ENCODE data around the gene PTCD2. TPM values are rescaled to one million over a fixed set of nuclear protein-coding genes. Genes with fewer than 3 reads are reported as not detected.

PTCD2 gene
- total and polyA plus RNA-seq, 2 donors (not counting 3 experiments of a cell fraction or from before 2014, with no cell fraction given): 4.3 to 6.7 TPM

- no peak for FAIRE-seq
- H4K20me1 ChIP-seq (replicated peaks; ENCODE audit: control insufficient read depth, extremely low read depth, insufficient read depth, low read length): no peaks in the 10 kb centered on the region
- H3K36me3 ChIP-seq (ENCODE audit: control insufficient read depth in 2 of 2, extremely low read depth in 1 of 2, insufficient read depth in 2 of 2, low read length in 2 of 2): no peaks in the 10 kb centered on the region
- H3K27ac ChIP-seq (ENCODE audit: insufficient read depth, low read depth, low read length): peak overlapping the region; percentile 97
- H3K27me3 ChIP-seq (ENCODE audit: control insufficient read depth in 2 of 2, insufficient read depth in 2 of 2, low read length in 2 of 2): no peaks in the 10 kb centered on the region
- dilution Hi-C loops (cut with MboI; ENCODE audit: extremely low pct_ligation_motif_present, low sequenced_read_pairs): no loop called here
- no peak overlapping the region for H3K4me2 ChIP-seq (ENCODE audit: insufficient read depth, low read length)
- no peak overlapping the region for H3K9ac ChIP-seq (replicated peaks; ENCODE audit: extremely low read depth, insufficient read depth, low read length)
- TF ChIP-seq GATA2 (IDR thresholded peaks at IDR 0.05; ENCODE audit: insufficient read depth, insufficient read length, low read depth, low read length): no peak
- no peak for TF ChIP-seq POLR2AphosphoS5 (IDR thresholded peaks at IDR 0.05; ENCODE audit: insufficient read depth, low read depth, low read length)
- TF ChIP-seq JUN (IDR thresholded peaks at IDR 0.05; ENCODE audit: borderline replicate concordance, insufficient read depth, insufficient read length, low read depth): no peak
- TF ChIP-seq FOS (IDR thresholded peaks at IDR 0.05; ENCODE audit: borderline replicate concordance, insufficient read depth, low read length): no peak
- TF ChIP-seq EZH2 (IDR thresholded peaks at IDR 0.05; ENCODE audit: borderline replicate concordance, low read depth, low read length, severe bottlenecking): no peak
- TF ChIP-seq POLR2A (IDR thresholded peaks at IDR 0.05; ENCODE audit: low read depth, low read length): no peak
- no peak for TF ChIP-seq MAX (IDR thresholded peaks at IDR 0.05; ENCODE audit: insufficient read depth, insufficient read length)
- TF ChIP-seq CTCF (IDR thresholded peaks at IDR 0.05; ENCODE audit: extremely low read depth in 1 of 2, insufficient read depth in 1 of 2, low read depth in 1 of 2, low read length in 2 of 2): no peak
- TF ChIP-seq MYC (IDR thresholded peaks at IDR 0.05; ENCODE audit: low read depth, low read length): no peak
- BruUV-seq (replicated peaks): no TSS peak
- H2AFZ ChIP-seq (ENCODE audit: low read depth, low read length): peak overlapping the region; percentile 53
- H3K9me1 ChIP-seq (replicated peaks; ENCODE audit: control insufficient read depth, extremely low read depth, insufficient read depth, low read length): no peaks in the 10 kb centered on the region
- H3K79me2 ChIP-seq (ENCODE audit: control insufficient read depth, insufficient read depth, low read length): no peaks in the 10 kb centered on the region
- no peaks in the 10 kb centered on the region for H3K9me3 ChIP-seq (replicated peaks; ENCODE audit: control insufficient read depth, insufficient read depth, low read length)
- peaks cover 36% of the 10 kb centered on the region for H3K4me1 ChIP-seq (ENCODE audit: control insufficient read depth, extremely low read depth, insufficient read depth, low read length)
- intact Hi-C loops (cut with micrococcal nuclease): loop anchor here (5.0 kb wide), 2 partner anchors 121 to 216 kb away; partner anchors contain the start of gene ZNF366
- no peak overlapping the region for H3K4me3 ChIP-seq (replicated peaks in 1 of 3; ENCODE audit: insufficient read depth in 1 of 3, low read depth in 1 of 3, low read length in 3 of 3)
- DNase-seq (ENCODE audit: low read depth, low spot score): no peak
- POLR2A ChIA-PET: interaction anchor here (0.8 kb wide), 1 partner anchor 8 kb away, joined by 3 read pairs; no protein-coding TSS in a partner anchor
- CTCF ChIA-PET: interaction anchor here (1.0 to 3.1 kb wide), 8 partner anchors 8 to 171 kb away, joined by 3 to 32 read pairs (median 9); no protein-coding TSS in a partner anchor
These were observed 66.5 kb downstream of the PTCD2 start for GRCh38 chr5:72386639-72387038.
